Body of pancreas (tissue), 4 donors: ENCODE results near the gene NDFIP1. TPM values are rescaled to one million over a fixed set of nuclear protein-coding genes. Genes with fewer than 3 reads are reported as not detected.

Source experiments
- ATAC-seq: fragments of 150-250 bp; one replicate; pipeline ENCODE4 v1.9.1; 2016
- DNase-seq, 4 donors: peaks; one replicate each; pipeline ENCODE4 v3.0.0-alpha.2; 2019
- H3K27ac ChIP-seq, 4 donors: fragments of 200-600 bp; sonication (generic); 1 replicate in 3 of 4; 2 replicates in 1 of 4; pipeline versions ENCODE4 v1.5.1 to v1.6.1; 2016 to 2019; ENCODE audit warnings: mild to moderate bottlenecking in 1 of 4, mixed read lengths in 1 of 4, moderate library complexity in 1 of 4
- H3K27me3 ChIP-seq, 2 donors: fragments of 200-600 bp; sonication (generic); one replicate each; pipeline ENCODE4 v1.6.0; 2016; ENCODE audit warnings: mild to moderate bottlenecking in 1 of 2
- H3K36me3 ChIP-seq, 2 donors: fragments of 200-600 bp; sonication (generic); replicated peaks in 1 of 2; 2 replicates each; pipeline ENCODE4 v1.5.1; 2016; ENCODE audit warnings: low read depth in 2 of 2; ENCODE audit not compliant: insufficient read depth in 1 of 2
- H3K4me1 ChIP-seq: fragments of 200-600 bp; sonication (generic); one replicate; pipeline ENCODE4 v1.6.0; 2016
- H3K4me3 ChIP-seq, 2 donors: fragments of 200-600 bp; sonication (generic); 1 replicate in 1 of 2; 2 replicates in 1 of 2; pipeline ENCODE4 v1.5.1; 2016 to 2019
- H3K9me3 ChIP-seq, 3 donors: fragments of 200-600 bp; sonication (generic); 1 replicate in 2 of 3; 2 replicates in 1 of 3; pipeline ENCODE4 v1.5.1; 2016
- CTCF ChIP-seq, 7 experiments: fragments of 450-650 bp in 4 of 7; fragments of 200-600 bp in 3 of 7; sonication (generic) in 3 of 7; IDR thresholded peaks; one replicate each; pipeline ENCODE4 v1.5.1; 2016 to 2019; ENCODE audit warnings: antibody characterized with exemption in 7 of 7
- POLR2A ChIP-seq, 3 donors: fragments of 450-650 bp; IDR thresholded peaks; one replicate each; pipeline ENCODE4 v1.6.1; 2016; ENCODE audit warnings: antibody characterized with exemption in 3 of 3, mild to moderate bottlenecking in 2 of 3
- WGBS, 2 donors: methylation state at CpG; one replicate each; pipeline ENCODE4 v1.1.5; 2017; 5-methylcytosine and 5-hydroxymethylcytosine counted together
- intact Hi-C: fragments of 100-400 bp; cut with DNase I; formaldehyde crosslinking; loops from one replicate; pipeline ENCODE4 v1.15.1; 2023
- total RNA-seq, 2 donors: library from RNA; depleted of rRNA; stranded (reverse); fragments of >200 nt; gene quantifications; one replicate each; pipeline ENCODE4 v1.1.0, GENCODE V29; 2016

NDFIP1 gene
- total RNA-seq, 2 donors from 2014 or later = 39.7 to 58.3 TPM

DNA sequence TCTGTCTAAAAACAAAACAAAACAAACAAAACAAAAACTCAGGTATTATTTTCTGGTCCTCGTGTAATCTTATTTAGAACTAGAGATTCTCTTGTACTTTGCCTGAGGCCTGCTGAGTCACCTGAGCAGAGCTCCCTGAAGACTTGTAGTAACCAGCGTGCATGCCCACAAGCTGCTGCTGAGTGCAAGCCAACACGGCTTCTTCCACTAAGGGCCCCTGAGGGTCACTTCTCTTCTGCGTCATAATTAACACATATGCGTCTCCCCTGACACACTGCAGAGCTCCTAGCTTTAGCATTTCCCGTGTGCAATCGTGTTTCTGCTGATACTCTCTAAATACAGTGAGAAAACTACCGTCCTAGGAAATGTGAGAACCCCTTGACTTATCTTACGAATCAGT is 10.9 kb upstream of the NDFIP1 start:
- H3K27ac ChIP-seq = no peak overlapping the region
- H3K36me3 ChIP-seq = no peaks in the 10 kb centered on the region
- TF ChIP-seq POLR2A (IDR thresholded peaks at IDR 0.05) = no peak
- TF ChIP-seq CTCF (IDR thresholded peaks at IDR 0.05) = no peak
- DNase-seq = no peak
- 82 to 91% methylated on average over 9 of the region's 9 CpGs for WGBS, 2 donors
- H3K4me1 ChIP-seq = no peaks in the 10 kb centered on the region
- intact Hi-C loops = no loop called here
- no peaks in the 10 kb centered on the region for H3K9me3 ChIP-seq
- ATAC-seq = no peak
- H3K27me3 ChIP-seq = no peaks in the 10 kb centered on the region
- H3K4me3 ChIP-seq = no peak overlapping the region

GRCh38 chr5:142098275-142098674 is 10.3 kb upstream of the NDFIP1 start:
- Histone ChIP-seq H3K4me1 (no peaks in the 10 kb centered on the region), H3K9me3 (no peaks in the 10 kb centered on the region), H3K36me3 (no peaks in the 10 kb centered on the region), H3K27ac (no peak overlapping the region), H3K4me3 (no peak overlapping the region), H3K27me3 (no peaks in the 10 kb centered on the region)
- DNase-seq (no peak), ATAC-seq (no peak)
- 60% methylated on average over 2 of the region's 2 CpGs for WGBS, 2 donors
- TF ChIP-seq POLR2A (IDR thresholded peaks at IDR 0.05) (no peak), CTCF (IDR thresholded peaks at IDR 0.05) (no peak)
- intact Hi-C loops = no loop called here

DNA sequence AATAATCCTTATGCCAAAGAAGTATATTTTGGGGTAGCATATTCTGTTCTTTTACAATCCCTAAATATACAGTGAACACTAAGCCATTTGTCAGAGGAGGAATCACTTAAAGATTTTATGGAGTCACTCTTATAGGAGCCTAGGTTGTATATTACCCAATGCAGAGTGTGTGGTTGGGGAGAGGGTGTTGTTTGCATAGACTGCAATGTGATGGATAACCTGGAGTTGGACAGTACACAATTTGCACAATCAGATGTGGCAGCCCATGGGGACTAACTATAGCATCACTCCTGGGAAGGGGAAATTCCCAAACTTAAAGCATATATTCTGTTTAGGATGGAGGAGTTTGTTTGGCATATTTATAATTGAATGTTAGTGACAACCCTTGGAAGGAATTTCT is 9.6 kb upstream of the NDFIP1 start:
- no peaks in the 10 kb centered on the region for H3K27me3 ChIP-seq
- H3K4me3 ChIP-seq = no peak overlapping the region
- H3K27ac ChIP-seq = no peak overlapping the region
- ATAC-seq (no peak), DNase-seq (no peak)
- H3K9me3 ChIP-seq = no peaks in the 10 kb centered on the region
- no peaks in the 10 kb centered on the region for H3K36me3 ChIP-seq
- TF ChIP-seq POLR2A (IDR thresholded peaks at IDR 0.05) (no peak), CTCF (IDR thresholded peaks at IDR 0.05) (no peak)
- no peaks in the 10 kb centered on the region for H3K4me1 ChIP-seq
- intact Hi-C loops = no loop called here

DNA sequence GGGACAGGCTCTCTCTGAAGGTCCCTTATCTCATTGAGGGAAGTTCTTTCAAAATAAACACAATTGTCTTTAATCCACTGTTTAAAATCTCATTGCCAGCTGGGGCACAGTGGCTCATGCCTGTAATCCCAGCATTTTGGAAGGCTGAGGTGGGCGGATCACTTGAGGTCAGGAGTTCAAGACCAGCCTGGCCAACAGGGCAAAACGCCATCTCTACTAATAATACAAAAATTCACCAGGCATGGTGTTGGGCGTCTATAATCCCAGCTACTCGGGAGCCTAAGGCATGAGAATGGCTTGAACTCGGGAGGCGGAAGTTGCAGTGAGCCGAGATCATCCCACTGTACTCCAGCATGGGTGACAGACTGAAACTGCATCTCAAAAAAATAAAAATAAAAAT is 8.3 kb upstream of the NDFIP1 start:
- no peaks in the 10 kb centered on the region for H3K36me3 ChIP-seq
- TF ChIP-seq POLR2A (IDR thresholded peaks at IDR 0.05) (no peak), CTCF (IDR thresholded peaks at IDR 0.05) (no peak)
- no peak overlapping the region for H3K27ac ChIP-seq
- WGBS, 2 donors = 85 to 92% methylated on average over 7 of the region's 7 CpGs
- H3K4me1 ChIP-seq = peaks cover 5% of the 10 kb centered on the region
- DNase-seq = no peak
- H3K4me3 ChIP-seq = no peak overlapping the region
- H3K9me3 ChIP-seq = no peaks in the 10 kb centered on the region
- intact Hi-C loops = no loop called here
- no peaks in the 10 kb centered on the region for H3K27me3 ChIP-seq
- no peak for ATAC-seq

GRCh38 chr5:142102980-142103740 is 5.4 kb upstream of the NDFIP1 start:
- H3K9me3 ChIP-seq = no peaks in the 10 kb centered on the region
- ATAC-seq = no peak
- TF ChIP-seq CTCF (IDR thresholded peaks at IDR 0.05) (no peak), POLR2A (IDR thresholded peaks at IDR 0.05) (no peak)
- no peaks in the 10 kb centered on the region for H3K36me3 ChIP-seq
- H3K4me3 ChIP-seq = no peak overlapping the region
- 86 to 87% methylated on average over 7 of the region's 7 CpGs for WGBS, 2 donors
- H3K27me3 ChIP-seq = no peaks in the 10 kb centered on the region
- no peak for DNase-seq
- peaks cover 7% of the 10 kb centered on the region for H3K4me1 ChIP-seq
- no peak overlapping the region for H3K27ac ChIP-seq
- intact Hi-C loops = no loop called here
